HG03469 (cell line): ENCODE measurements around the gene STK33.

Experiments
- ATAC-seq: cut with Tn5 transposase; IDR thresholded peaks from one replicate; pipeline ENCODE4 v1.9.1; 2021; ENCODE audit warnings: mild to moderate bottlenecking, moderate library complexity, moderate number of reproducible peaks; ENCODE audit not compliant: unreplicated experiment

STK33 gene

DNA sequence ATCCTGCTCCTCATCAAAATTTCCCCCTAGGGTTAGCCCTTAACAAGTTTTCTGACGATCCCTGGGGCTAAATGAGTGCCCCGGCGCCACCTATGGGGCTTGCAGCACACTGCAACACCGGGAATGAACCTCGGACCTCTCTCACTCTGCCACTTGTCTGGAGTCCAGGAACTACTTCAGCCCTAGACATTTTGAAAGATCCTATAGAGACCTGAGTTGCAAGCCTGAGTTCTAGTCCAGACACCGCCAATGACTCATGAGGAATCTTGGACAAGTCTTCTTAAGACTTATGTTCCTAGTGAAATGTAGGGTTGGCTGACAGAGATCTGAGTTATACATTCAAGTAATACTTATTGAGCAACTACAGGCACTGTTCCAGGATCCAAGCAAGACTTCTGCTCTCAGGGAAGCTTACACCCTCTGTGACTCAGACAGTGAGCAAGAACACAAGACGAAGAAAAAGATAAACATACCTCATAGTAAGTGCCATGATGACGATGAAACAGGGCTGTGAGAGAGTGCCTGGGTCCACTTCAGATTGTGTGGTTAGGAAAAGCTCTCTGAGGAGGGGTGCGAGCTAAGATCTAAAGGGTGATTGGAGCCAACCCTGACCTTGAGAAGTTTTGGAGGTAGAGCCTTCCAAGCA lies 10.2 kb upstream of the STK33 start:
- ATAC-seq = no peak

DNA sequence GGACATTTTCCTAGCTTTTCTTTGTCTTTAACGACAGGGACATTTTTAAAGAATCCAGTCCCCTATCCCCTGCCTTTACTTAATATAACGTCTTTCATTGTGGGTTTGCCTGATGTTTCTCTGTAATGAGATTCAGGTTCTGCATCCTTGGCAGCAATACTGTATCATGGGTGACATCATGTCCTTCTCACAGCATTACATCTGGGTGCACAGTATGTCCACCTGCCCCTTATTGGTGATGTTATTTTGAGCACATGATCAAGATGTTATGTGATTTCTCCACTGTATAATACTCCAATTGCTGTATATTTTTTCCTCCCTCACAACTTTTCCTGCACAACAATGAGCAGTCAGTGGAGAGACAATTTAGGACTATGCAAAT lies 9.7 kb upstream of the STK33 start:
- no peak for ATAC-seq

- ATAC-seq = no peak
Observed at GRCh38 chr11:8601376-8602133, 7.5 kb upstream of the STK33 start.

DNA sequence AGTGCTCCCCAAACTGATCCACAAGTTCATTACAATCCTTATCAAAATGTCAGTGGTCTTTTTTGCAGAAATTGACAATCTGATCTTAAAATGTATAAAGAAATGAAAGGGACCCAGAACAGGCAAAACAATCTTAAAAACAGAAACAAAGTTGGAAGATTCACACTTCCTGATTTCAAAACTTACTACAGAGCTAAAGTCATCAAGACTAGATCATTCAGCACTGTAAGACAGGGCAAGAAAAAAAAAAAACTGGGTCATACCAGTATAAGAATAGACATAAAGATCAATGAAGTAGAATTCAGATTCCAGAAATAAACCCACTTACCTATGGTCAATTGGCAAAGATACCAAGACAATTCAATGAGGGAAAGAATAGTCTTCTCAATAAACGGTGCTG lies 4.5 kb upstream of the STK33 start:
- no peak for ATAC-seq

GRCh38 chr11:8597182-8597581 lies 3.2 kb upstream of the STK33 start:
- ATAC-seq = no peak

GRCh38 chr11:8596504-8597046 lies 2.5 kb upstream of the STK33 start:
- ATAC-seq = no peak

- no peak for ATAC-seq
Observed at GRCh38 chr11:8593455-8593854, 573 bp downstream of the STK33 start.

DNA sequence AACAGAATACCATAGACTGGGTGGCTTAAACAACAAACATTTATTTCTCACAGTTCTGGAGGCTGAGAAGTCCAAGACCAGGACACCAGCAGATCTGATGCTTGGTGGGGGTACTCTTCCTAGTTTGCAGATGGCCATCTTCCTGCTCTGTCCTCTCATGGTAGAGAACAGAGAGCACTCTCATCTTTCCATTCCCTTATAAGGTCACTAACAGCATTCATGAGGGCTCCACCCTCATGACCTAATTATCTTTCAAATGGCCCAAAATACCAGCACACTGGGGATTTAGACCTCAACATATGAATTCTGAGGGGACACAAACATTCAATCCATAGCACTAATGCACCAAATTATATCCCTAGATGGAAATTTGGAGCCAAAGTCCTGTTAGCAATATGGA lies 6.1 kb downstream of the STK33 start:
- ATAC-seq = no peak

- no peak for ATAC-seq
Observed at GRCh38 chr11:8586805-8587204, 7.2 kb downstream of the STK33 start.

DNA sequence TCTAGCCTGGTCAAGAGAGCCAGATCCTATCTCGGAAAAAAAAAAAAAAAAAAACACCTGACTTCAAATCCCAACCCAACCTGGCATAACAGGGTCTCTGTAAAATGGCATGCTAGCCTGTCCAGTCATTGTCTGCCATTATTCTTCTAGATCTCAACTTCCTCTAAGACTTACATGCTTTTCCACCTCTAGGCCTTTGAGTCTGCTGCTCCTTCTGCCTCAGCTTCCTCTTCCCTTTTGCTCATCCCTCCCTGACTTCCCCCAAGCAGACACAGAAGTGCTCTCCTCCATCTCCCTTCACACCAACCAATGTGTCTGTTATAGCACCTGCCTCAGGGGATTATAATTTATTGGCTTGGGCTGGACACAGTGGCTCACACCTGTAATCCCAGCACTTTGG lies 7.8 kb downstream of the STK33 start:
- no peak for ATAC-seq

DNA sequence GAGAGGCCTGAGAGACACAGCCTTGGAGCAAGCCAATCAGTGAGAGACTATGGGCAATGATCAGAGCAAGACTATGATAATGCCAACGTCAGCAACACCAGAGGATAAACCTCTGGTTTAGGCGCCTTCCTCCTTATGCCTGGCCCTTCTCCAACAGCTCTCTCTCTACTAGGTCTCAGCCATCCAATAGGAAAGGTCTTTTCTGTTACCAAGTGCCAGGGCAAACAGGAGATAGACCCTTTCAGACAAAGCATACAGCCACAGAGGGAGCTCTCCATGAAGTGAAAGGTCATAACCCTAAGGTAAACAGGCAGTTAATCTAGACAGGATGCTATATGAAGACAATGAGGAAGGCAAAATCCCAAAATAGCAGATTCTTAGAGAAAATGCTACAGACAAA lies 9.5 kb downstream of the STK33 start:
- ATAC-seq = no peak

GRCh38 chr11:8584082-8584481 lies 9.9 kb downstream of the STK33 start:
- no peak for ATAC-seq

DNA sequence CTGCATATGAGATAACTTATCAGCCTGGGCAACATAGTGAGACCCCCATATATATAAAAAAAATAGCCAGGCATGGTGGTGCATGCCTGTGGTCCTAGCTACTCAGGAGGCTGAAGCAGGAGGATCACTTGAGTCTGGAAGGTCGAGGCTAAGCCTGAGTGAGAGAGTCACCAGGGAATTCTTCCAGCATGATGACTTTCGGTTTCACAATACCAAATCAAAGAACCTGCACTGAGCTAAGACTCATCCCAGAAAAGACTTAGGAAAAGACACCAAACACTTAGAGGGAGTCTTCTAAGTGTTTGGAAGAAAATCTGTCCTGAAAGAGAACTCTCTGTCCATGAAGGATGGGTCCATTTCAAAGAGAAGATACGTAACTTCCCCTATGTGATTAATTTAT lies 12.7 kb downstream of the STK33 start:
- ATAC-seq = no peak

- no peak for ATAC-seq
Observed at GRCh38 chr11:8577791-8578581, 16.0 kb downstream of the STK33 start.

GRCh38 chr11:8574798-8575197 lies 19.2 kb downstream of the STK33 start:
- no peak for ATAC-seq

DNA sequence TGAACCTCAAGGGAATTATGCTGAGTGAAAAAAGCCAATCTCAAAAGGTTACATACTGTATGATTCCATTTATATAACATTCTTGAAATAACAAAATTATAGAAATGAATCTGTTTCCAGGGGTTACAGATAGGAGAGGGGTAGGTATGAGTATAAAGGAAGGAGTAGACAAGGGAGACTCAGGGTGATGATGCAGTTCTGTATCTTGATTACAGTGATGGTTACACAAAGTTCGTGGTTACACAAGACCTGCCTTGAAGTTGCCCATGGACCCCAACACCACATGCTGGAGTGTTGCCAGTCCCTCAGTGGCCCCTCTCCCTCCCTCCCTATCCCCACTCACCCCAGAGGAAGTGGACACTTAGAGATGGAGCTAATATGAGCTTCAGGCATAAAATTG lies 20.3 kb downstream of the STK33 start:
- ATAC-seq = no peak

DNA sequence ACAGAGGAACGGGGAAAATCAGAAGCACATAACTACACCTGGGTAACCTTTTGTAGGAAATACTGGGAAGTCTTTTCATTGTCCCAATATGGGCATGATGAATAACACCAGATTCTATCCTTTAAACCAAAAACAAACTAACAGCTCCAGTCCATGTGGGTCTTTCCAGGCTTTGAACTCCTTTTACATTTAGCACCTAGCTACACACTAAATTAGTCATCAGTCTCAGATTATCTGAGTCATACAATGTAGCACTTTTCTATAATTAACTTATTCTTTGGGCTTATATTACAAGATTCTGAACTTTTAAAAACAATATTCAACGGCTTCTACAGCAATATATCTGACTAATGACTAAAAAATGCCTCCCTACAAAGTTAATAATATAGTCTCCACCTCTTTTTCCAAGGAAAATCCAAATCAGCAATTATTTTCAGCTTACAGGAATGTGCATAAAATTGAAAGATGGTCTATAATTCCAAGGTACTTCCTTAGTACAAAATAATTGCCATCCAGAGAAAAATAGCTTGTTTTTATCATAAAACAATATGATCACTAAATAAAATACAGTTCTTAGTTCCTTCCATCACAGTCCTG lies 26.3 kb downstream of the STK33 start:
- no peak for ATAC-seq

GRCh38 chr11:8566613-8567210 lies 27.3 kb downstream of the STK33 start:
- ATAC-seq = no peak

- ATAC-seq = no peak
Observed at GRCh38 chr11:8564526-8564925, 29.5 kb downstream of the STK33 start.

DNA sequence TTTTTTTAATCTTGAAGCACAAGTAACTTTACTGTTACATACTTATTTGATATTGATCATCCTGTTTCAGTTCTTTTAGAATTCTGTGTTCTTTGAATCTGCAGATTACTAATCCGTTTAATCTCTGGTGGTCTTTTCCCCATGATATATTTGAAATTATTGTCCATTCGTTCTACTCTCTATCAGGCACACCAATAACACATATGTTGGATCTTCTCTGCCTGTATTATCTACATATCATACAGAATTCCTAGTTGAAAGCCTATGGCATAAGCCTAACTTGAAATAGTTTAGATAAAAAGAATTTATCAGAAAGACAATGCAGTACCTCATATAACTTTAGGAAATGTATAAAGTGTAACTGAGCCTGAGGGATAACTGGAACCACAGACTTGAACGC lies 32.6 kb downstream of the STK33 start:
- no peak for ATAC-seq

DNA sequence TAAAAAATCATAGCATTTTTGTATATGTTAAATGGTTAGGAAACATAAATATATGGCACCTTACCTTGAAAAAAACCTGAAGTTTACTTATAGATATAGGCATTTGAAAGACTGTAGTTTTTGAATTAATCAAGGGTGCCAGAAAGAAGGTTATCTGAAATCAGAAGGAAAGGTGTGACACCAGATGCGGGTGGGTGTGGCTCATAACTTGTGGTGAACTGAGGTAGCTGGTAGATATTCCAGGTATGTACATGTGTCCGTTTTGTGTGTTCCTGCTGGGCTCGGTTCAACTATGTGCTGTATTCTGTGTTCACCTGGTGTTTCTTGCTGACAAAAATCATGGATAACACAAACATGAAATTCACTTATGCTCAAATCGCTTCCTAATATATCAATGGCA lies 35.6 kb downstream of the STK33 start:
- ATAC-seq = no peak
